ENCODE data around the gene RPS17.
"Not testable (repeated sequence)": the region's sequence is repeated elsewhere in the genome, so short reads cannot be mapped to it uniquely, and the experiment has no call there.

- TF ChIP-seq CTCF (IDR thresholded peaks at IDR 0.05; ENCODE audit: low read length); EZH2 (optimal IDR thresholded peaks at IDR 0.05; ENCODE audit: low read depth, low read length); EZH2phosphoT487 (IDR thresholded peaks at IDR 0.05; ENCODE audit: low read length): not testable (repeated sequence)
These were observed 5.1 kb downstream of the RPS17 start for GRCh38 chr15:82535151-82535550.

Measured in MM.1S (cell line).